GM12878 (cell line): ENCODE measurements around the gene MPEG1. TPM values are rescaled to one million over a fixed set of nuclear protein-coding genes. Genes with fewer than 3 reads are reported as not detected.
A peak's percentile ranks its signal among the peaks of the same experiment; 100 is the strongest.

Source experiments
- ATAC-seq: fragments of 200-7000 bp; cut with Tn5 transposase; 3 replicates; pipeline ENCODE4 v1.9.1; 2020; ENCODE audit warnings: mild to moderate bottlenecking, moderate library complexity
- BruUV-seq: library from RNA; stranded (reverse); fragments of 400-500 nt; replicated peaks from 2 replicates; lab custom pipeline; 2021; lab: Mats Ljungman, UMichigan
- CTCF ChIA-PET: fragments of 300-600 bp; sonication (Branson Sonifier 250); formaldehyde crosslinking; extraction: SDS; loops from one replicate; lab custom pipeline; 2021; ENCODE audit warnings: inconsistent platforms; lab: Yijun Ruan, JAX
- POLR2A ChIA-PET: fragments of 350-600 bp; formaldehyde crosslinking; extraction: SDS; loops from one replicate; lab custom pipeline; 2021; ENCODE audit warnings: inconsistent platforms; lab: Charles Lee
- RAD21 ChIA-PET: fragments of 300-600 bp; sonication (Branson Sonifier 250); formaldehyde crosslinking; loops from one replicate; lab custom pipeline; 2023; ENCODE audit warnings: antibody characterized with exemption; ENCODE audit not compliant: unreplicated experiment; lab: Charles Lee
- SMC1A ChIA-PET: fragments of 300-600 bp; sonication (Branson Sonifier 250); formaldehyde crosslinking; loops from one replicate; lab custom pipeline; 2023; ENCODE audit not compliant: unreplicated experiment, uncharacterized antibody; lab: Charles Lee
- DNase-seq: peaks from one replicate; pipeline ENCODE4 v3.0.0-alpha.2; 2011; ENCODE audit warnings: low read depth, low spot score
- FAIRE-seq: peaks from 3 replicates; lab custom pipeline; 2011; peaks lifted over from hg19 to GRCh38; lab: Jason Lieb, UNC
- H2AFZ ChIP-seq: 2 replicates; pipeline ENCODE4 v1.6.0; 2011; ENCODE audit warnings: low read depth, low read length, control low read depth; ENCODE audit not compliant: control insufficient read depth
- H3K27ac ChIP-seq: 2 replicates; pipeline ENCODE4 v1.5.1; 2011; ENCODE audit warnings: control low read depth; ENCODE audit not compliant: control insufficient read depth, insufficient read depth
- H3K27me3 ChIP-seq, 2 experiments: replicated peaks in 1 of 2; 2 replicates each; pipeline versions ENCODE4 v1.6.0 to v1.6.1; 2011; ENCODE audit warnings: low read length in 1 of 2; ENCODE audit not compliant: control insufficient read depth in 2 of 2, insufficient read depth in 2 of 2
- H3K36me3 ChIP-seq, 2 experiments: 2 replicates each; pipeline ENCODE4 v1.5.1; 2011; ENCODE audit warnings: low read length in 1 of 2; ENCODE audit not compliant: control insufficient read depth in 2 of 2, insufficient read depth in 2 of 2
- H3K4me1 ChIP-seq: 2 replicates; pipeline ENCODE4 v1.6.1; 2011; ENCODE audit warnings: mild to moderate bottlenecking, low read length, moderate library complexity, mixed read lengths; ENCODE audit not compliant: control insufficient read depth, insufficient read depth
- H3K4me2 ChIP-seq: 2 replicates; pipeline ENCODE4 v1.6.0; 2011; ENCODE audit warnings: control low read depth; ENCODE audit not compliant: control insufficient read depth, insufficient read depth
- H3K4me3 ChIP-seq: fragments of 200-600 bp; sonication (generic); 2 replicates; pipeline ENCODE4 v1.5.1; 2016
- H3K79me2 ChIP-seq: 2 replicates; pipeline ENCODE4 v1.6.0; 2011; ENCODE audit warnings: low read length; ENCODE audit not compliant: control insufficient read depth, insufficient read depth
- H3K9ac ChIP-seq: 2 replicates; pipeline ENCODE4 v1.8.0; 2011; ENCODE audit warnings: low read length, control low read depth, mixed read lengths; ENCODE audit not compliant: control insufficient read depth, insufficient read depth
- H3K9me3 ChIP-seq: replicated peaks from 3 replicates; pipeline ENCODE4 v1.5.1; 2011; ENCODE audit warnings: mild to moderate bottlenecking, low read length; ENCODE audit not compliant: control insufficient read depth, insufficient read depth
- H4K20me1 ChIP-seq: 2 replicates; pipeline ENCODE4 v1.6.0; 2011; ENCODE audit not compliant: control insufficient read depth, insufficient read depth
- CUX1 ChIP-seq: IDR thresholded peaks from 2 replicates; pipeline ENCODE4 v1.6.1; 2012; ENCODE audit warnings: improper control_type of control experiment, low read depth, low read length; ENCODE audit not compliant: insufficient replicate concordance
- KDM1A ChIP-seq: fragments of 200-600 bp; sonication (generic); IDR thresholded peaks from 2 replicates; pipeline ENCODE4 v1.6.1; 2016; ENCODE audit warnings: borderline replicate concordance
- MYC ChIP-seq: IDR thresholded peaks from 2 replicates; pipeline ENCODE4 v1.6.1; 2011; ENCODE audit warnings: mild to moderate bottlenecking, low read length, moderate library complexity, inconsistent platforms; ENCODE audit not compliant: insufficient read depth, insufficient replicate concordance, insufficient read length, severe bottlenecking
- NBN ChIP-seq: fragments of 450-650 bp; IDR thresholded peaks from 2 replicates; pipeline ENCODE4 v1.6.1; 2016
- NFIC ChIP-seq: IDR thresholded peaks from 2 replicates; pipeline ENCODE4 v1.6.1; 2012; ENCODE audit warnings: low read depth, mild to moderate bottlenecking, inconsistent platforms, low read length, moderate library complexity
- POLR2A ChIP-seq: IDR thresholded peaks from 2 replicates; pipeline ENCODE4 v1.6.1; 2011; ENCODE audit warnings: low read depth, mild to moderate bottlenecking, low read length
- POLR2AphosphoS2 ChIP-seq: IDR thresholded peaks from 2 replicates; pipeline ENCODE4 v1.6.1; 2011; ENCODE audit warnings: low read depth, mild to moderate bottlenecking, low read length, improper control_type of control experiment, moderate library complexity
- RBBP5 ChIP-seq: fragments of 200-600 bp; sonication (generic); conservative IDR thresholded peaks from 2 replicates; pipeline ENCODE4 v1.6.1; 2016
- RCOR1 ChIP-seq: conservative IDR thresholded peaks from 2 replicates; pipeline ENCODE4 v1.6.1; 2012; ENCODE audit warnings: low read depth, low read length, improper control_type of control experiment
- STAT1 ChIP-seq: fragments of 450-650 bp; conservative IDR thresholded peaks from 2 replicates; pipeline ENCODE4 v1.6.1; 2014; ENCODE audit warnings: antibody characterized with exemption, mild to moderate bottlenecking
- YY1 ChIP-seq: IDR thresholded peaks from 2 replicates; pipeline ENCODE4 v1.6.1; 2011; ENCODE audit warnings: low read depth, mild to moderate bottlenecking, low read length
- ZNF217 ChIP-seq: fragments of 450-650 bp; IDR thresholded peaks from 2 replicates; pipeline ENCODE4 v1.6.1; 2017; ENCODE audit warnings: antibody characterized with exemption, mild to moderate bottlenecking
- WGBS: methylation state at CpG from one replicate; pipeline ENCODE4 v1.1.6; 2016; ENCODE audit warnings: low lambda C conversion rate; ENCODE audit not compliant: insufficient replicate concordance, insufficient coverage; ENCODE audit errors: missing lambda C conversion rate; 5-methylcytosine and 5-hydroxymethylcytosine counted together
- in situ Hi-C: fragments of 300-500 bp; cut with MboI; formaldehyde crosslinking; loops from 9 replicates; pipeline ENCODE4 v1.14.3; 2018; ENCODE audit warnings: mixed read lengths
- intact Hi-C: fragments of 100-400 bp; cut with micrococcal nuclease; formaldehyde crosslinking; loops from one replicate; pipeline ENCODE4 v1.14.2; 2022; ENCODE audit not compliant: unreplicated experiment
- polyA plus RNA-seq, 11 experiments: library from polyadenylated mRNA; depleted of rRNA in 4 of 11; unstranded in 6 of 11; stranded (reverse) in 5 of 11; fragments of >200 nt; fragmentation: Nextera tagmentation in 4 of 11; fragmentation: Illumina TruSeq in 1 of 11; extraction: Ambion mirVana in 4 of 11; extraction: Trizol in 1 of 11; gene quantifications; 1 replicate in 1 of 11; 2 replicates in 10 of 11; pipeline versions ENCODE4 v1.2.1 to v1.2.3, GENCODE V29; 2011 to 2016; ENCODE audit warnings: inconsistent platforms in 2 of 11, missing spikeins in 2 of 11, low read depth in 1 of 11
- total RNA-seq, 4 experiments: library from RNA; depleted of rRNA in 3 of 4; stranded (reverse); fragments of >200 nt in 3 of 4; fragmentation: Illumina TruSeq in 1 of 4; extraction: Trizol in 1 of 4; gene quantifications; 2 replicates each; pipeline versions ENCODE4 v1.2.1 to v1.2.3, GENCODE V29; 2013 to 2021

The MPEG1 gene
- total and polyA plus RNA-seq, 10 of the 15 experiments (the other 5 are each of a cell fraction or from before 2014, with no cell fraction given): 1.3 to 15.6 (median 11.7) TPM; not detected in 1

GRCh38 chr11:59259047-59259446 is 46.3 kb upstream of the MPEG1 start:
- no TSS peak for BruUV-seq
- ChIA-PET SMC1A (interaction anchor here (1.0 to 2.0 kb wide), 3 partner anchors 13 to 47 kb away, joined by 3 to 5 read pairs (median 4); no protein-coding TSS in a partner anchor), CTCF (interaction anchor here (1.1 kb wide), 1 partner anchor 170 kb away, joined by 3 read pairs; no protein-coding TSS in a partner anchor), RAD21 (interaction anchor here (1.3 kb wide), 1 partner anchor 14 kb away, joined by 4 read pairs; no protein-coding TSS in a partner anchor), POLR2A (no interaction called here)
- no peak overlapping the region for H3K4me3 ChIP-seq
- TF ChIP-seq MYC (no peak), YY1 (0 out of 2 replicates have a peak, but pooled peaks have one; percentile 28)
- no peak overlapping the region; the same call in 1 of the 2 replicates for H2AFZ ChIP-seq
- no peak overlapping the region for H3K4me2 ChIP-seq
- peak; percentile 35 for FAIRE-seq
- intact Hi-C loops (no loop called here), in situ Hi-C loops (no loop called here)
- no peaks in the 10 kb centered on the region for H4K20me1 ChIP-seq
- peak; percentile 21; the same call in 2 of the 3 replicates for ATAC-seq
- H3K9me3 ChIP-seq: no peaks in the 10 kb centered on the region; the same call in 2 of the 3 replicates
- no peak overlapping the region for H3K9ac ChIP-seq
- DNase-seq: no peak
- peaks cover 15% of the 10 kb centered on the region for H3K4me1 ChIP-seq
- 2% methylated on average over 4 of the region's 4 CpGs for WGBS
- H3K79me2 ChIP-seq: no peaks in the 10 kb centered on the region
- H3K27ac ChIP-seq: no peak overlapping the region
- H3K27me3 ChIP-seq: no peaks in the 10 kb centered on the region
- H3K36me3 ChIP-seq: no peaks in the 10 kb centered on the region

GRCh38 chr11:59255281-59255680 is 42.6 kb upstream of the MPEG1 start:
- no peak for DNase-seq
- POLR2A ChIA-PET: no interaction called here
- Histone ChIP-seq H3K9me3 (no peaks in the 10 kb centered on the region; the same call in 2 of the 3 replicates), H3K79me2 (no peaks in the 10 kb centered on the region), H4K20me1 (no peaks in the 10 kb centered on the region), H3K27me3 (no peaks in the 10 kb centered on the region)
- intact Hi-C loops: no loop called here
- FAIRE-seq: no peak
- no peak for TF ChIP-seq RBBP5
- no peak for TF ChIP-seq CUX1
- TF ChIP-seq NBN: no peak
- no peak for TF ChIP-seq POLR2AphosphoS2
- TF ChIP-seq ZNF217: no peak
- no peak for TF ChIP-seq NFIC
- no peak for TF ChIP-seq MYC
- TF ChIP-seq POLR2A: no peak
- no peak for TF ChIP-seq RCOR1
- no peak for TF ChIP-seq KDM1A
- no peak for TF ChIP-seq STAT1
- TF ChIP-seq, all 136 proteins: peak for 0
- Histone ChIP-seq H3K4me2 (no peak overlapping the region), H3K4me3 (no peak overlapping the region), H3K36me3 (no peaks in the 10 kb centered on the region), H3K4me1 (peaks cover 13% of the 10 kb centered on the region), H2AFZ (no peak overlapping the region), H3K9ac (no peak overlapping the region), H3K27ac (no peak overlapping the region)
- SMC1A ChIA-PET: interaction anchor here (0.7 kb wide), 1 partner anchor 10 kb away, joined by 3 read pairs; no protein-coding TSS in a partner anchor
- ATAC-seq: no peak
- no TSS peak for BruUV-seq
- whole genome bisulfite sequencing: 79% methylated on average over 8 of the region's 8 CpGs
- RAD21 ChIA-PET: no interaction called here
- in situ Hi-C loops: no loop called here
- CTCF ChIA-PET: interaction anchor here (1.0 kb wide), 1 partner anchor 31 kb away, joined by 3 read pairs; no protein-coding TSS in a partner anchor
